ENCODE results near the gene RXYLT1.
"Not testable (repeated sequence)": the region's sequence is repeated elsewhere in the genome, so short reads cannot be mapped to it uniquely, and the experiment has no call there.

Gene RXYLT1

GRCh38 chr12:63805704-63806672 lies 26.3 kb downstream of the RXYLT1 start:
- DNase-seq = peak; percentile 93

GRCh38 chr12:63808631-63809030 lies 28.9 kb downstream of the RXYLT1 start:
- no peak for DNase-seq

- DNase-seq = no peak
Observed at GRCh38 chr12:63809566-63809965, 29.9 kb downstream of the RXYLT1 start.

GRCh38 chr12:63811334-63811733 lies 31.6 kb downstream of the RXYLT1 start:
- DNase-seq = no peak

GRCh38 chr12:63811755-63812154 lies 32.0 kb downstream of the RXYLT1 start:
- DNase-seq = no peak

GRCh38 chr12:63814146-63814772 lies 34.5 kb downstream of the RXYLT1 start:
- peak; percentile 17 for DNase-seq

GRCh38 chr12:63815482-63815852 lies 35.8 kb downstream of the RXYLT1 start:
- no peak for DNase-seq

- DNase-seq = no peak
Observed at GRCh38 chr12:63816031-63816430, 36.3 kb downstream of the RXYLT1 start.

- DNase-seq = no peak
Observed at GRCh38 chr12:63820427-63820826, 40.7 kb downstream of the RXYLT1 start.

GRCh38 chr12:63821781-63822251 lies 42.1 kb downstream of the RXYLT1 start:
- no peak for DNase-seq

GRCh38 chr12:63822352-63822751 lies 42.6 kb downstream of the RXYLT1 start:
- DNase-seq = no peak

- no peak for DNase-seq
Observed at GRCh38 chr12:63823040-63823439, 43.3 kb downstream of the RXYLT1 start.

GRCh38 chr12:63826006-63826585 lies 46.4 kb downstream of the RXYLT1 start:
- DNase-seq = peak; percentile 29

- DNase-seq = no peak
Observed at GRCh38 chr12:63828867-63829266, 49.2 kb downstream of the RXYLT1 start.

GRCh38 chr12:63836046-63836445 lies 56.3 kb downstream of the RXYLT1 start:
- DNase-seq = no peak

- no peak for DNase-seq
Observed at GRCh38 chr12:63836936-63837335, 57.2 kb downstream of the RXYLT1 start.

GRCh38 chr12:63838411-63838810 lies 58.7 kb downstream of the RXYLT1 start:
- no peak for DNase-seq

GRCh38 chr12:63841011-63841410 lies 61.3 kb downstream of the RXYLT1 start:
- no peak for DNase-seq

- no peak for DNase-seq
Observed at GRCh38 chr12:63841571-63841970, 61.9 kb downstream of the RXYLT1 start.

- DNase-seq = not testable (repeated sequence)
Observed at GRCh38 chr12:63842750-63843149, 63.0 kb downstream of the RXYLT1 start.

GRCh38 chr12:63843254-63843720 lies 63.6 kb downstream of the RXYLT1 start:
- DNase-seq = no peak

GRCh38 chr12:63843721-63844390 lies 64.1 kb downstream of the RXYLT1 start:
- DNase-seq = peak; percentile 96
